OCI-LY1 (cell line): ENCODE measurements around the gene SIDT1.

Source experiments
- H2AFZ ChIP-seq: fragments of 200-600 bp; sonication (generic), shearing (Covaris generic); 2 replicates; pipeline ENCODE4 v1.6.0; 2014; ENCODE audit warnings: antibody characterized with exemption, mild to moderate bottlenecking, low read length
- H3F3A ChIP-seq: fragments of 200-600 bp; sonication (generic), shearing (Covaris generic); 2 replicates; pipeline ENCODE4 v1.6.0; 2014; ENCODE audit warnings: mild to moderate bottlenecking, antibody characterized with exemption, low read length, moderate library complexity; ENCODE audit not compliant: insufficient read depth
- H3K27ac ChIP-seq: fragments of 200-600 bp; sonication (generic); 2 replicates; pipeline ENCODE4 v1.5.1; 2014; ENCODE audit warnings: low read length, mixed run types, mild to moderate bottlenecking, low read depth; ENCODE audit not compliant: poor library complexity, severe bottlenecking
- H3K27me3 ChIP-seq: fragments of 200-600 bp; sonication (generic); 2 replicates; pipeline ENCODE4 v1.6.0; 2014; ENCODE audit warnings: antibody characterized with exemption, mild to moderate bottlenecking, low read length, moderate library complexity; ENCODE audit not compliant: insufficient read depth
- H3K36me3 ChIP-seq: fragments of 200-600 bp; sonication (generic); 2 replicates; pipeline ENCODE4 v1.6.1; 2014; ENCODE audit warnings: mild to moderate bottlenecking, antibody characterized with exemption, low read length, moderate library complexity, mixed read lengths; ENCODE audit not compliant: insufficient read depth
- H3K4me1 ChIP-seq: fragments of 200-600 bp; sonication (generic); 2 replicates; pipeline ENCODE4 v1.5.1; 2014; ENCODE audit warnings: mild to moderate bottlenecking, low read length, moderate library complexity; ENCODE audit not compliant: insufficient read depth, severe bottlenecking
- H3K4me2 ChIP-seq: fragments of 200-600 bp; sonication (generic), shearing (Covaris generic); 2 replicates; pipeline ENCODE4 v1.6.1; 2014; ENCODE audit warnings: low read length
- H3K4me3 ChIP-seq: fragments of 200-600 bp; sonication (generic); 2 replicates; pipeline ENCODE4 v1.5.1; 2014; ENCODE audit warnings: low read length, low read depth, mild to moderate bottlenecking, mixed read lengths; ENCODE audit not compliant: poor library complexity, severe bottlenecking
- H3K79me2 ChIP-seq: fragments of 200-600 bp; shearing (Covaris generic); 2 replicates; pipeline ENCODE4 v1.6.1; 2016; ENCODE audit warnings: mixed run types, low read length, mixed read lengths; ENCODE audit not compliant: insufficient read depth
- H3K9ac ChIP-seq: fragments of 200-600 bp; sonication (generic), shearing (Covaris generic); 2 replicates; pipeline ENCODE4 v1.6.1; 2014; ENCODE audit warnings: mild to moderate bottlenecking, low read length, mixed read lengths
- H3K9me2 ChIP-seq: fragments of 200-600 bp; sonication (generic), shearing (Covaris generic); 2 replicates; pipeline ENCODE4 v1.6.1; 2014; ENCODE audit warnings: low read depth, mild to moderate bottlenecking, low read length, mixed read lengths
- H3K9me3 ChIP-seq: fragments of 200-600 bp; shearing (Covaris generic); 2 replicates; pipeline ENCODE4 v1.6.1; 2014; ENCODE audit warnings: low read length, mixed read lengths
- H4K20me1 ChIP-seq: fragments of 200-600 bp; sonication (generic), shearing (Covaris generic); 2 replicates; pipeline ENCODE4 v1.6.0; 2016; ENCODE audit warnings: mild to moderate bottlenecking, low read length; ENCODE audit not compliant: insufficient read depth
- EZH2 ChIP-seq: fragments of 200-600 bp; sonication (generic), shearing (Covaris generic); IDR thresholded peaks from 2 replicates; pipeline ENCODE4 v1.8.0; 2017; ENCODE audit warnings: borderline replicate concordance, mixed run types, mild to moderate bottlenecking, antibody characterized with exemption, low read length, moderate library complexity, mixed read lengths
- TF ChIP-seq, protein P1 (sequence below): fragments of 200-600 bp; sonication (generic), shearing (Covaris generic); IDR thresholded peaks from 2 replicates; pipeline ENCODE4 v1.5.1; 2017; ENCODE audit warnings: mild to moderate bottlenecking, antibody characterized with exemption, low read length, moderate library complexity, mixed read lengths

The SIDT1 gene

DNA sequence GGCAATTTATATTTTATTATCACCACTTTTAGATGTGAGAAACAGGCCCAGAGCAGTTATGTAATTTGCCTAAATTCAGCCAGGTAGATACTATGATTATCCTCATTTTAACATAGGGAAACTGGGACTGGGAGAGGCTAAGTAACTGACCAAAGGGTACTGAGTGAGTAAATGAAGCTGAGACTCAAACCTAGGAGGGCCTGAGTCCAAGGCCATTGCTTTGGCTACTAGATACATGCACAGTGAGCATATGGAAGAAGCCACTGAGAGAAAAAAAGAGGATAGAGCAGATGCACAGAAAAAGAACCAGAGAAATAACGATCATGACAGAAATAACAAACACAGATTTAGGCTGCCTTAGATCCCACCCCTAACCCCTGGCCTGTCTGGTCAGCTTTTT, 130.5 kb downstream of the SIDT1 start:
- H3K9me2 ChIP-seq, result no peaks in the 10 kb centered on the region
- H3K4me1 ChIP-seq, result peaks cover 45% of the 10 kb centered on the region
- no peaks in the 10 kb centered on the region for H3K27me3 ChIP-seq
- no peak overlapping the region for H3K27ac ChIP-seq
- no peak overlapping the region for H3K9ac ChIP-seq
- H3K4me2 ChIP-seq, result no peak overlapping the region
- 0 out of 2 replicates have a peak, but pooled peaks cover 6% of the 10 kb centered on the region for H3K36me3 ChIP-seq
- no peaks in the 10 kb centered on the region for H3K9me3 ChIP-seq
- H3K4me3 ChIP-seq, result no peak overlapping the region
- H4K20me1 ChIP-seq, result no peaks in the 10 kb centered on the region
- no peaks in the 10 kb centered on the region for H3K79me2 ChIP-seq
- H2AFZ ChIP-seq, result no peak overlapping the region
- no peaks in the 10 kb centered on the region for H3F3A ChIP-seq
- TF ChIP-seq, protein P1, sequence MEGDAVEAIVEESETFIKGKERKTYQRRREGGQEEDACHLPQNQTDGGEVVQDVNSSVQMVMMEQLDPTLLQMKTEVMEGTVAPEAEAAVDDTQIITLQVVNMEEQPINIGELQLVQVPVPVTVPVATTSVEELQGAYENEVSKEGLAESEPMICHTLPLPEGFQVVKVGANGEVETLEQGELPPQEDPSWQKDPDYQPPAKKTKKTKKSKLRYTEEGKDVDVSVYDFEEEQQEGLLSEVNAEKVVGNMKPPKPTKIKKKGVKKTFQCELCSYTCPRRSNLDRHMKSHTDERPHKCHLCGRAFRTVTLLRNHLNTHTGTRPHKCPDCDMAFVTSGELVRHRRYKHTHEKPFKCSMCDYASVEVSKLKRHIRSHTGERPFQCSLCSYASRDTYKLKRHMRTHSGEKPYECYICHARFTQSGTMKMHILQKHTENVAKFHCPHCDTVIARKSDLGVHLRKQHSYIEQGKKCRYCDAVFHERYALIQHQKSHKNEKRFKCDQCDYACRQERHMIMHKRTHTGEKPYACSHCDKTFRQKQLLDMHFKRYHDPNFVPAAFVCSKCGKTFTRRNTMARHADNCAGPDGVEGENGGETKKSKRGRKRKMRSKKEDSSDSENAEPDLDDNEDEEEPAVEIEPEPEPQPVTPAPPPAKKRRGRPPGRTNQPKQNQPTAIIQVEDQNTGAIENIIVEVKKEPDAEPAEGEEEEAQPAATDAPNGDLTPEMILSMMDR, result no peak
- no peak for TF ChIP-seq EZH2

DNA sequence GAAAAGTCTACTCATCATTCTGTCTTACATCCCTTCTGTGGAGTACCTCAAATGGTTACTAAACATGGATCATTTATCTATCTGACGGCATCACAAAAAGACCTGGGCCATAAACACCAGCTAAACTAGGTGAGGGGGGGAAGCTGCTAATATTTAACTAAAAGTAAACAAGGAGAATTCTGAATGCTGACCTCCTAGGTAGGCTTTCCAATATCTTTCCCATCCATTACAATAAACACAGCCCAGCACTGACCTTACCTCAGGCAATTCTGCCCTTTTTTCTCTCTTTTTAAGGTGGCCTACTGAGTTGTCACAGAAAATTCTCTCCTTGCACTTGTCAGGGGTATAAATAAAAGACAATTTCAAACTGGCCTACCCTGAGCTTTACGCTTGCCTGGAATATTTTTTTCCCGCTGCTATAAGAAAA, 131.0 kb downstream of the SIDT1 start:
- Histone ChIP-seq H4K20me1 (no peaks in the 10 kb centered on the region), H3K36me3 (0 out of 2 replicates have a peak, but pooled peaks cover 6% of the 10 kb centered on the region), H3F3A (no peaks in the 10 kb centered on the region), H3K9ac (no peak overlapping the region), H3K79me2 (no peaks in the 10 kb centered on the region), H3K4me3 (no peak overlapping the region), H3K27ac (no peak overlapping the region), H3K9me3 (no peaks in the 10 kb centered on the region), H2AFZ (no peak overlapping the region), H3K4me2 (no peak overlapping the region), H3K9me2 (no peaks in the 10 kb centered on the region), H3K27me3 (no peaks in the 10 kb centered on the region), H3K4me1 (peaks cover 47% of the 10 kb centered on the region)
- no peak for TF ChIP-seq EZH2
- TF ChIP-seq, protein P1, result no peak

DNA sequence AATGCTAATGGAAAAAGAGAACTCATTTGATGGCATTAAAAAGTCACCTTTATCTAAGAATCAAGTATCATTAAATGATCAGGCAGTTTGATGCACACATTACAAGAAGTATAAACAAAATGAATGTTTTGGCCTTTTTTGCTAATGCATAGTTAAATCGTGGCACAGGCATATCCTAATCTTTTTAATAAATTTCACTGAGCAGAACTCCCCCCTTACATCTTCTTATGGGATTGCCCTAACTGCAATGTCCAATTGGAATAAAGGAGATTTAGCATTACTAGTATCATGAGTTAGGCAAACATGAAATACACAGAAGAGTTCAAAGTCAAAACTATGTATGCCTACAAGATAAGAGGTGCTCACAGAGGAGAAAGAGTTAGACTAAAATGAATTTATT, 131.4 kb downstream of the SIDT1 start:
- no peak for TF ChIP-seq EZH2
- TF ChIP-seq, protein P1, result no peak
- Histone ChIP-seq H3K79me2 (no peaks in the 10 kb centered on the region), H3K27me3 (no peaks in the 10 kb centered on the region), H3K4me2 (no peak overlapping the region), H4K20me1 (no peaks in the 10 kb centered on the region), H3K9ac (no peak overlapping the region), H3K4me1 (peaks cover 47% of the 10 kb centered on the region), H3K36me3 (0 out of 2 replicates have a peak, but pooled peaks cover 6% of the 10 kb centered on the region), H3K27ac (no peak overlapping the region), H3K9me3 (no peaks in the 10 kb centered on the region), H3K9me2 (no peaks in the 10 kb centered on the region), H3F3A (no peaks in the 10 kb centered on the region), H3K4me3 (no peak overlapping the region), H2AFZ (no peak overlapping the region)
